HCT116 (cell line): Measurements from ENCODE around the gene AMPD3. TPM values are rescaled to one million over a fixed set of nuclear protein-coding genes. Genes with fewer than 3 reads are reported as not detected.

Experiments used
- ATAC-seq: fragments of 200-7000 bp; cut with Tn5 transposase; 2 replicates; pipeline ENCODE4 v1.9.1; 2020; ENCODE audit warnings: mild to moderate bottlenecking, moderate library complexity
- BruUV-seq: library from RNA; stranded (reverse); fragments of 400-500 nt; replicated peaks from 2 replicates; lab custom pipeline; 2021; lab: Mats Ljungman, UMichigan
- CTCF ChIA-PET: fragments of 300-600 bp; sonication (Branson Sonifier 250); formaldehyde crosslinking; loops from one replicate; lab custom pipeline; 2021; ENCODE audit warnings: antibody characterized with exemption; lab: Charles Lee
- POLR2A ChIA-PET: fragments of 300-600, 350-600 bp; sonication (Branson Sonifier 250); formaldehyde crosslinking; loops from one replicate; lab custom pipeline; 2021; ENCODE audit warnings: antibody characterized with exemption; lab: Charles Lee
- RAD21 ChIA-PET, 2 experiments: fragments of 300-600 bp; sonication (Branson Sonifier 250); formaldehyde crosslinking; loops; one replicate each; lab custom pipeline; 2023; ENCODE audit warnings: low total read pairs in 2 of 2; ENCODE audit not compliant: uncharacterized antibody in 2 of 2, unreplicated experiment in 2 of 2, low non-redundant PET in 1 of 2; lab: Charles Lee
- DNase-seq: peaks from one replicate; pipeline ENCODE4 v3.0.0-alpha.2; 2010; ENCODE audit warnings: low read depth, low spot score
- H2AFZ ChIP-seq: fragments of 200-600 bp; shearing (Covaris generic), sonication (generic); 2 replicates; pipeline ENCODE4 v1.6.1; 2017; ENCODE audit warnings: low read depth, mixed run types, mixed read lengths, antibody characterized with exemption, low read length; ENCODE audit not compliant: poor library complexity, severe bottlenecking
- H3K27ac ChIP-seq: 2 replicates; pipeline ENCODE4 v1.5.1; 2012; ENCODE audit warnings: low read depth, low read length
- H3K27me3 ChIP-seq: fragments of 200-600 bp; sonication (generic); 2 replicates; pipeline ENCODE4 v1.6.1; 2016; ENCODE audit warnings: mixed run types, low read length, mixed read lengths; ENCODE audit not compliant: insufficient read depth
- H3K36me3 ChIP-seq, 2 experiments: fragments of 200-500 bp in 1 of 2; fragments of 200-600 bp in 1 of 2; sonication (Bioruptor generic) in 1 of 2; sonication (generic) in 1 of 2; 2 replicates each; pipeline versions ENCODE4 v1.5.1 to v1.6.1; 2014 to 2016; ENCODE audit warnings: low read length in 2 of 2, inconsistent platforms in 1 of 2, mixed read lengths in 1 of 2, mixed run types in 1 of 2; ENCODE audit not compliant: insufficient read depth in 2 of 2, control insufficient read depth in 1 of 2
- H3K4me1 ChIP-seq, 2 experiments: fragments of 200-600 bp in 1 of 2; sonication (generic) in 1 of 2; 2 replicates each; pipeline versions ENCODE4 v1.5.1 to v1.6.1; 2012 to 2017; ENCODE audit warnings: low read length in 2 of 2, inconsistent platforms in 1 of 2, mild to moderate bottlenecking in 1 of 2, mixed read lengths in 1 of 2, mixed run types in 1 of 2, moderate library complexity in 1 of 2; ENCODE audit not compliant: insufficient read depth in 2 of 2, control insufficient read depth in 1 of 2
- H3K4me2 ChIP-seq: fragments of 200-600 bp; sonication (generic); 2 replicates; pipeline ENCODE4 v1.6.1; 2017; ENCODE audit warnings: mixed run types, low read length, mixed read lengths
- H3K4me3 ChIP-seq, 2 experiments: fragments of 200-600 bp in 1 of 2; sonication (generic) in 1 of 2; replicated peaks in 1 of 2; 2 replicates each; pipeline ENCODE4 v1.5.1; 2011 to 2016; ENCODE audit warnings: low read length in 2 of 2, control low read depth in 1 of 2, low read depth in 1 of 2, mild to moderate bottlenecking in 1 of 2, mixed read lengths in 1 of 2, mixed run types in 1 of 2
- H3K79me2 ChIP-seq: fragments of 200-600 bp; sonication (generic); 2 replicates; pipeline ENCODE4 v1.6.1; 2017; ENCODE audit warnings: mild to moderate bottlenecking, mixed run types, low read length, moderate library complexity, mixed read lengths; ENCODE audit not compliant: insufficient read depth
- H3K9ac ChIP-seq: fragments of 200-600 bp; sonication (generic); 2 replicates; pipeline ENCODE4 v1.6.1; 2016; ENCODE audit warnings: low read length, mixed read lengths
- H3K9me2 ChIP-seq: fragments of 200-600 bp; sonication (generic), shearing (Covaris generic); 2 replicates; pipeline ENCODE4 v1.6.1; 2017; ENCODE audit warnings: mixed run types, mild to moderate bottlenecking, moderate library complexity; ENCODE audit not compliant: insufficient read depth
- H3K9me3 ChIP-seq, 2 experiments: fragments of 200-500 bp in 1 of 2; fragments of 200-600 bp in 1 of 2; sonication (Bioruptor generic) in 1 of 2; sonication (generic) in 1 of 2; 2 replicates each; pipeline ENCODE4 v1.6.1; 2014 to 2017; ENCODE audit warnings: low read length in 2 of 2, mixed read lengths in 2 of 2, inconsistent platforms in 1 of 2, low read depth in 1 of 2, mild to moderate bottlenecking in 1 of 2, mixed run types in 1 of 2, moderate library complexity in 1 of 2; ENCODE audit not compliant: control insufficient read depth in 1 of 2, insufficient read depth in 1 of 2
- H4K20me1 ChIP-seq: fragments of 200-600 bp; sonication (generic), shearing (Covaris generic); 2 replicates; pipeline ENCODE4 v1.6.1; 2017; ENCODE audit warnings: mixed run types, mild to moderate bottlenecking, moderate library complexity; ENCODE audit not compliant: insufficient read depth
- CBX3 ChIP-seq: IDR thresholded peaks from 2 replicates; pipeline ENCODE4 v1.6.1; 2012; ENCODE audit warnings: low read depth
- CEBPB ChIP-seq: IDR thresholded peaks from 2 replicates; pipeline ENCODE4 v1.6.1; 2012; ENCODE audit warnings: low read depth
- EGR1 ChIP-seq: IDR thresholded peaks from 2 replicates; pipeline ENCODE4 v1.6.1; 2012; ENCODE audit warnings: low read depth
- ELF1 ChIP-seq: IDR thresholded peaks from 2 replicates; pipeline ENCODE4 v1.6.1; 2012; ENCODE audit warnings: low read depth, borderline replicate concordance
- EZH2 ChIP-seq: fragments of 200-600 bp; sonication (generic); IDR thresholded peaks from 2 replicates; pipeline ENCODE4 v1.6.1; 2017; ENCODE audit warnings: antibody characterized with exemption, mixed run types
- FOSL1 ChIP-seq: IDR thresholded peaks from 2 replicates; pipeline ENCODE4 v1.6.1; 2012; ENCODE audit warnings: low read depth
- JUND ChIP-seq: IDR thresholded peaks from 2 replicates; pipeline ENCODE4 v1.6.1; 2012
- POLR2AphosphoS5 ChIP-seq: IDR thresholded peaks from 2 replicates; pipeline ENCODE4 v1.6.1; 2011; ENCODE audit warnings: mild to moderate bottlenecking, low read depth, low read length, moderate library complexity
- RAD21 ChIP-seq: IDR thresholded peaks from 2 replicates; pipeline ENCODE4 v1.6.1; 2012; ENCODE audit warnings: low read depth, mild to moderate bottlenecking
- SP1 ChIP-seq: IDR thresholded peaks from 2 replicates; pipeline ENCODE4 v1.6.1; 2012; ENCODE audit warnings: low read depth
- SRF ChIP-seq: IDR thresholded peaks from 2 replicates; pipeline ENCODE4 v1.6.1; 2012; ENCODE audit warnings: low read depth
- YY1 ChIP-seq: IDR thresholded peaks from 2 replicates; pipeline ENCODE4 v1.6.1; 2011; ENCODE audit warnings: low read length, low read depth, moderate library complexity, mild to moderate bottlenecking; ENCODE audit not compliant: insufficient replicate concordance; ENCODE audit errors: extremely low read depth
- ZFX ChIP-seq: fragments of 450-650 bp; IDR thresholded peaks from 2 replicates; pipeline ENCODE4 v1.6.1; 2017
- ZNF274 ChIP-seq: fragments of 200-500 bp; sonication (Bioruptor generic); IDR thresholded peaks from 2 replicates; pipeline ENCODE4 v1.6.1; 2014; ENCODE audit warnings: mild to moderate bottlenecking, low read depth, low read length, inconsistent platforms
- intact Hi-C: fragments of 100-400 bp; cut with micrococcal nuclease; formaldehyde crosslinking; loops from 2 replicates; pipeline ENCODE4 v1.10.0; 2022
- total RNA-seq: library from RNA; stranded (reverse); gene quantifications from one replicate; pipeline ENCODE4 v1.2.1, GENCODE V29; 2021; ENCODE audit not compliant: unreplicated experiment
- TF ChIP-seq, protein P1 (sequence below): IDR thresholded peaks from 2 replicates; pipeline ENCODE4 v1.6.1; 2011; ENCODE audit warnings: mild to moderate bottlenecking, low read length, moderate library complexity; ENCODE audit not compliant: insufficient replicate concordance; ENCODE audit errors: extremely low read depth
- TF ChIP-seq, protein P2 (sequence below): IDR thresholded peaks from 2 replicates; pipeline ENCODE4 v1.6.1; 2012; ENCODE audit warnings: low read depth

AMPD3 gene
- total RNA-seq, 1 experiment from 2014 or later, result 25.9 TPM

DNA sequence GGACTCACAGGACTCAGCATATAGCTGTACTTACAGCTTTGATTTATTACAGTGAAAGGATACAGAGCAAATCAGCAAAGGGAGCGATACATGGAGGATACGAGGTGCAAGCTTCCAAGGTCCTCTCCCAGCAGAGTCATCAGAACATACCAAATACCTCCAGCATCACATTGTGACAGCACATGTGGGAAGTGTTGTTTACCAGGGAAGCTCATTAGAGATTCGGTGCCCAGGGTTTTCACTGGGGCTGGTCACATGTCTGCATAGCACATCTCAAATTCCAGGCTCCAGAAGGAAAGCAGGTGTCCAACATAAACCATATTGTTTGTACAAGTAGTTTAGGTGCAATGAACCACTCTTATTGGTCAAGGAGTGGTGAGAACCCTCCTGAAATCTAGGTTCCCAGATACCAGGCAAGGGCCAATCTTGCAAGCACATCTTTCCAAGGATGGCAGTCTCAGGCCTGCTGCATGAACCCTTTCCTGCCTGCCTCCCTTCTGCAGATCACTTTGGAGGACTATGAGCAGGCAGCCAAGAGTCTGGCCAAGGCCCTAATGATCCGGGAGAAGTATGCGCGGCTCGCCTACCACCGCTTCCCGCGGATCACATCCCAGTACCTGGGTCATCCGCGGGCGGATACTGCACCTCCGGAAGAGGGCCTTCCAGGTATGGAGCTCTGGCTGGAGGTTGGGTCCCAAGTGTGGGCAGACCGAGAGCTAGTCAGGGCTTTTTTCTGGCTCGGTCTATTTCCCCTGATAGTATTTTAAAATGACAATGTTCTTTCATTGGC, 26.7 kb downstream of the AMPD3 start:
- ChIA-PET POLR2A (no interaction called here), CTCF (no interaction called here), RAD21 (no interaction called here)
- peaks cover 0 to 11% of the 10 kb centered on the region in 2 experiments; a peak in 2 of 4 replicates for H3K4me1 ChIP-seq
- no peaks in the 10 kb centered on the region for H4K20me1 ChIP-seq
- ATAC-seq, result no peak
- intact Hi-C loops, result no loop called here
- no peak overlapping the region for H3K27ac ChIP-seq
- no peak overlapping the region for H3K4me2 ChIP-seq
- H3K9me3 ChIP-seq, result no peaks in the 10 kb centered on the region
- no peaks in the 10 kb centered on the region for H3K9me2 ChIP-seq
- no peaks in the 10 kb centered on the region; the same call in none of the 2 replicates for H3K79me2 ChIP-seq
- no peak for DNase-seq
- no peaks in the 10 kb centered on the region for H3K27me3 ChIP-seq
- H3K4me3 ChIP-seq, result no peak overlapping the region
- no TSS peak for BruUV-seq
- no peak overlapping the region for H2AFZ ChIP-seq
- H3K9ac ChIP-seq, result no peak overlapping the region
- H3K36me3 ChIP-seq, result peaks cover 0 to 31% of the 10 kb centered on the region in 2 experiments; a peak in 2 of 4 replicates
- no peak for TF ChIP-seq EZH2

DNA sequence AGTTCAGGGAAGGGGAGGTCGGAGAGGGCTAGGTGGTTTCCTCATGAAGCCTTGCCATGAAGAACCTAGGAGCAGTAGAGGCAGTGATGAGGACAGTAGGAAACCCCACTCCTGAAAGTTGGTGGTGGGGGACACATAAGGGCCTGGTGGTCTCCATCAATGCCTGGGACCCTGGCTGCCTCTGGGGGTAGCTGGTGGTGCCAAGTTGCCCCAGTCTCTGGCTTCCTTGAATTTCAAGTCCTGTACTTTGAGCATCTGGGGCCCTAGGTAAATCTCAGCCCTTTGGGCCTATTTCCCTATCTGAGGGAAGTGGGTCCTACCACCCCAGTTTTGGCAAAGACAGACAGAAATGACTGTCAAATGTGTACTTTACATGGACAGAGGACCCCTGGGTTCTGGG, 28.1 kb downstream of the AMPD3 start:
- Histone ChIP-seq H3K4me1 (peaks cover 13 to 25% of the 10 kb centered on the region in 2 experiments), H4K20me1 (no peaks in the 10 kb centered on the region), H2AFZ (no peak overlapping the region), H3K4me3 (no peak overlapping the region), H3K9me3 (no peaks in the 10 kb centered on the region), H3K9ac (no peak overlapping the region), H3K36me3 (peaks cover 0 to 31% of the 10 kb centered on the region in 2 experiments; a peak in 2 of 4 replicates), H3K27me3 (no peaks in the 10 kb centered on the region), H3K27ac (no peak overlapping the region), H3K4me2 (no peak overlapping the region), H3K79me2 (no peaks in the 10 kb centered on the region; the same call in none of the 2 replicates), H3K9me2 (no peaks in the 10 kb centered on the region)
- ATAC-seq (no peak), DNase-seq (no peak)
- CTCF ChIA-PET, result no interaction called here
- POLR2A ChIA-PET, result no interaction called here
- BruUV-seq, result no TSS peak
- RAD21 ChIA-PET, result no interaction called here
- intact Hi-C loops, result no loop called here
- TF ChIP-seq, protein P1, sequence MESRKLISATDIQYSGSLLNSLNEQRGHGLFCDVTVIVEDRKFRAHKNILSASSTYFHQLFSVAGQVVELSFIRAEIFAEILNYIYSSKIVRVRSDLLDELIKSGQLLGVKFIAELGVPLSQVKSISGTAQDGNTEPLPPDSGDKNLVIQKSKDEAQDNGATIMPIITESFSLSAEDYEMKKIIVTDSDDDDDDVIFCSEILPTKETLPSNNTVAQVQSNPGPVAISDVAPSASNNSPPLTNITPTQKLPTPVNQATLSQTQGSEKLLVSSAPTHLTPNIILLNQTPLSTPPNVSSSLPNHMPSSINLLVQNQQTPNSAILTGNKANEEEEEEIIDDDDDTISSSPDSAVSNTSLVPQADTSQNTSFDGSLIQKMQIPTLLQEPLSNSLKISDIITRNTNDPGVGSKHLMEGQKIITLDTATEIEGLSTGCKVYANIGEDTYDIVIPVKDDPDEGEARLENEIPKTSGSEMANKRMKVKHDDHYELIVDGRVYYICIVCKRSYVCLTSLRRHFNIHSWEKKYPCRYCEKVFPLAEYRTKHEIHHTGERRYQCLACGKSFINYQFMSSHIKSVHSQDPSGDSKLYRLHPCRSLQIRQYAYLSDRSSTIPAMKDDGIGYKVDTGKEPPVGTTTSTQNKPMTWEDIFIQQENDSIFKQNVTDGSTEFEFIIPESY, result no peak
- TF ChIP-seq ZFX (no peak), ZNF274 (no peak), EGR1 (no peak), POLR2AphosphoS5 (no peak), CBX3 (no peak), SRF (no peak), SP1 (no peak), CEBPB (no peak), JUND (no peak), ELF1 (no peak), FOSL1 (no peak), RAD21 (no peak), YY1 (no peak)
- TF ChIP-seq, protein P2, sequence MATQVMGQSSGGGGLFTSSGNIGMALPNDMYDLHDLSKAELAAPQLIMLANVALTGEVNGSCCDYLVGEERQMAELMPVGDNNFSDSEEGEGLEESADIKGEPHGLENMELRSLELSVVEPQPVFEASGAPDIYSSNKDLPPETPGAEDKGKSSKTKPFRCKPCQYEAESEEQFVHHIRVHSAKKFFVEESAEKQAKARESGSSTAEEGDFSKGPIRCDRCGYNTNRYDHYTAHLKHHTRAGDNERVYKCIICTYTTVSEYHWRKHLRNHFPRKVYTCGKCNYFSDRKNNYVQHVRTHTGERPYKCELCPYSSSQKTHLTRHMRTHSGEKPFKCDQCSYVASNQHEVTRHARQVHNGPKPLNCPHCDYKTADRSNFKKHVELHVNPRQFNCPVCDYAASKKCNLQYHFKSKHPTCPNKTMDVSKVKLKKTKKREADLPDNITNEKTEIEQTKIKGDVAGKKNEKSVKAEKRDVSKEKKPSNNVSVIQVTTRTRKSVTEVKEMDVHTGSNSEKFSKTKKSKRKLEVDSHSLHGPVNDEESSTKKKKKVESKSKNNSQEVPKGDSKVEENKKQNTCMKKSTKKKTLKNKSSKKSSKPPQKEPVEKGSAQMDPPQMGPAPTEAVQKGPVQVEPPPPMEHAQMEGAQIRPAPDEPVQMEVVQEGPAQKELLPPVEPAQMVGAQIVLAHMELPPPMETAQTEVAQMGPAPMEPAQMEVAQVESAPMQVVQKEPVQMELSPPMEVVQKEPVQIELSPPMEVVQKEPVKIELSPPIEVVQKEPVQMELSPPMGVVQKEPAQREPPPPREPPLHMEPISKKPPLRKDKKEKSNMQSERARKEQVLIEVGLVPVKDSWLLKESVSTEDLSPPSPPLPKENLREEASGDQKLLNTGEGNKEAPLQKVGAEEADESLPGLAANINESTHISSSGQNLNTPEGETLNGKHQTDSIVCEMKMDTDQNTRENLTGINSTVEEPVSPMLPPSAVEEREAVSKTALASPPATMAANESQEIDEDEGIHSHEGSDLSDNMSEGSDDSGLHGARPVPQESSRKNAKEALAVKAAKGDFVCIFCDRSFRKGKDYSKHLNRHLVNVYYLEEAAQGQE, result no peak
